ENCODE data around the gene CENPX. TPM values are rescaled to one million over a fixed set of nuclear protein-coding genes. Genes with fewer than 3 reads are reported as not detected.

CENPX gene
- total RNA-seq, 1 donor from 2014 or later, result 158 TPM

- no peak for TF ChIP-seq CTCF (conservative IDR thresholded peaks at IDR 0.05; ENCODE audit: low read depth, low read length)
- H3K4me3 ChIP-seq (ENCODE audit: low read depth, low read length), result no peak overlapping the region
- no peak for DNase-seq (ENCODE audit: low read depth)
Observed at GRCh38 chr17:82013772-82014321, 8.8 kb downstream of the CENPX start.

- no peak for TF ChIP-seq CTCF (conservative IDR thresholded peaks at IDR 0.05; ENCODE audit: low read depth, low read length)
- H3K4me3 ChIP-seq (ENCODE audit: low read depth, low read length), result no peak overlapping the region
- DNase-seq (ENCODE audit: low read depth), result no peak
Observed at GRCh38 chr17:82013341-82013740, 9.3 kb downstream of the CENPX start.

- no peak overlapping the region for H3K4me3 ChIP-seq (ENCODE audit: low read depth, low read length)
- no peak for DNase-seq (ENCODE audit: low read depth)
- no peak for TF ChIP-seq CTCF (conservative IDR thresholded peaks at IDR 0.05; ENCODE audit: low read depth, low read length)
Observed at GRCh38 chr17:82012640-82013295, 9.9 kb downstream of the CENPX start.

GRCh38 chr17:82012261-82012639, 10.4 kb downstream of the CENPX start:
- no peak for DNase-seq (ENCODE audit: low read depth)
- no peak overlapping the region for H3K4me3 ChIP-seq (ENCODE audit: low read depth, low read length)
- no peak for TF ChIP-seq CTCF (conservative IDR thresholded peaks at IDR 0.05; ENCODE audit: low read depth, low read length)

GRCh38 chr17:82011617-82012187, 11.0 kb downstream of the CENPX start:
- no peak overlapping the region for H3K4me3 ChIP-seq (ENCODE audit: low read depth, low read length)
- no peak for TF ChIP-seq CTCF (conservative IDR thresholded peaks at IDR 0.05; ENCODE audit: low read depth, low read length)
- no peak for DNase-seq (ENCODE audit: low read depth)

GRCh38 chr17:82010575-82011525, 11.8 kb downstream of the CENPX start:
- no peak overlapping the region for H3K4me3 ChIP-seq (ENCODE audit: low read depth, low read length)
- TF ChIP-seq CTCF (conservative IDR thresholded peaks at IDR 0.05; ENCODE audit: low read depth, low read length), result no peak
- DNase-seq (ENCODE audit: low read depth), result no peak
